Hepatocyte (in vitro differentiated cells): ENCODE measurements around the gene OXSR1. TPM values are rescaled to one million over a fixed set of nuclear protein-coding genes. Genes with fewer than 3 reads are reported as not detected.

ENCODE experiments used
- DNase-seq: peaks from one replicate; pipeline ENCODE4 v3.0.0-alpha.2; 2016; ENCODE audit warnings: low spot score
- H2AFZ ChIP-seq: fragments of 200-600 bp; sonication (generic); 2 replicates; pipeline ENCODE4 v1.6.0; 2016; ENCODE audit warnings: antibody characterized with exemption, mild to moderate bottlenecking
- H3K27ac ChIP-seq: fragments of 200-600 bp; sonication (generic); 2 replicates; pipeline ENCODE4 v1.5.1; 2016; ENCODE audit warnings: mild to moderate bottlenecking
- H3K27me3 ChIP-seq: fragments of 200-600 bp; sonication (generic); 2 replicates; pipeline ENCODE4 v1.6.1; 2016
- H3K36me3 ChIP-seq: fragments of 200-600 bp; sonication (generic); replicated peaks from 2 replicates; pipeline ENCODE4 v1.5.1; 2016; ENCODE audit warnings: low read depth; ENCODE audit not compliant: insufficient read depth
- H3K4me1 ChIP-seq: fragments of 200-600 bp; sonication (generic); 2 replicates; pipeline ENCODE4 v1.5.1; 2016; ENCODE audit warnings: mild to moderate bottlenecking, moderate library complexity; ENCODE audit not compliant: insufficient read depth
- H3K4me2 ChIP-seq: fragments of 200-600 bp; sonication (generic); 2 replicates; pipeline ENCODE4 v1.6.0; 2016
- H3K4me3 ChIP-seq: fragments of 200-600 bp; sonication (generic); 2 replicates; pipeline ENCODE4 v1.5.1; 2016; ENCODE audit warnings: mild to moderate bottlenecking
- H3K79me2 ChIP-seq: fragments of 200-600 bp; sonication (generic); 2 replicates; pipeline ENCODE4 v1.6.0; 2017; ENCODE audit warnings: mild to moderate bottlenecking
- H3K9me2 ChIP-seq: fragments of 200-600 bp; sonication (generic); replicated peaks from 2 replicates; pipeline ENCODE4 v1.6.0; 2017; ENCODE audit warnings: mild to moderate bottlenecking; ENCODE audit not compliant: insufficient read depth
- H3K9me3 ChIP-seq: fragments of 200-600 bp; sonication (generic); 2 replicates; pipeline ENCODE4 v1.5.1; 2016; ENCODE audit warnings: low read depth, mild to moderate bottlenecking
- H4K20me1 ChIP-seq: fragments of 200-600 bp; sonication (generic); 2 replicates; pipeline ENCODE4 v1.6.0; 2016; ENCODE audit warnings: mild to moderate bottlenecking; ENCODE audit not compliant: insufficient read depth, poor library complexity, severe bottlenecking
- CTCF ChIP-seq: fragments of 200-600 bp; sonication (generic); IDR thresholded peaks from 2 replicates; pipeline ENCODE4 v1.5.1; 2016; ENCODE audit warnings: antibody characterized with exemption, mild to moderate bottlenecking; ENCODE audit not compliant: poor library complexity
- EZH2 ChIP-seq: fragments of 200-600 bp; sonication (generic); IDR thresholded peaks from 2 replicates; pipeline ENCODE4 v1.6.1; 2016; ENCODE audit warnings: antibody characterized with exemption, mild to moderate bottlenecking, borderline replicate concordance
- EZH2phosphoT487 ChIP-seq: fragments of 200-600 bp; sonication (generic); IDR thresholded peaks from one replicate; pipeline ENCODE4 v1.6.1; 2018; ENCODE audit warnings: antibody characterized with exemption, mild to moderate bottlenecking, low read depth, moderate library complexity; ENCODE audit not compliant: unreplicated experiment, severe bottlenecking
- WGBS: methylation state at CpG from one replicate; pipeline ENCODE4 v1.1.6; 2016; ENCODE audit warnings: low lambda C conversion rate; ENCODE audit errors: missing lambda C conversion rate; 5-methylcytosine and 5-hydroxymethylcytosine counted together
- polyA plus RNA-seq: library from polyadenylated mRNA; unstranded; fragments of >200 nt; fragmentation: Nextera tagmentation; extraction: Ambion mirVana; gene quantifications from 2 replicates; pipeline ENCODE4 v1.2.1, GENCODE V29; 2016
- total RNA-seq: library from RNA; depleted of rRNA; stranded (reverse); fragments of >200 nt; gene quantifications from 2 replicates; pipeline ENCODE4 v1.2.3, GENCODE V29; 2014

The OXSR1 gene
- total and polyA plus RNA-seq, 2 experiments from 2014 or later: 15.7 to 30.7 TPM

DNA sequence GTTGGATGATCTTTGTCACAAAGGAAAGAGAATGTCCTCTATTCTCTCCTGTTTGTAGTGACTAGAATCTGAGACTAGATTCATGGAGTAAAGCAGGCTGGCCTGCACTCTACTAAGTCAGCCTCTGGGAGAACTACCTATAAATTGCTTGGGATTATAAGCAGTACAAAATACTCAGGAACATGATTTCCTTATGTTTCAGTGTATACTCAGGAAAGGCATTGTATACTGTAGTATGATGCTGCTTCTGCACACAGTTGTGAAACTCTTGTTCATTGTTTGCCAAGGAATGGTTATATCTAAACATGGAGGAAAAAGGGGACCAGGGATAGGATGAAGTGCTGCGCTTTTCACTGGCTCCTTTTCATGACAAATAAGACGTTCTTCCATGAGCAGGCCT lies 49.2 kb downstream of the OXSR1 start:
- 95% methylated on average over 2 of the region's 2 CpGs for WGBS
- no peaks in the 10 kb centered on the region for H3K9me3 ChIP-seq
- H3K79me2 ChIP-seq: peaks cover 31% of the 10 kb centered on the region
- no peaks in the 10 kb centered on the region for H3K9me2 ChIP-seq
- H3K4me2 ChIP-seq: no peak overlapping the region
- no peaks in the 10 kb centered on the region for H3K4me1 ChIP-seq
- DNase-seq: no peak
- no peaks in the 10 kb centered on the region for H3K27me3 ChIP-seq
- H2AFZ ChIP-seq: no peak overlapping the region
- H4K20me1 ChIP-seq: no peaks in the 10 kb centered on the region
- H3K27ac ChIP-seq: no peak overlapping the region
- TF ChIP-seq EZH2phosphoT487 (no peak), CTCF (no peak), EZH2 (no peak)
- H3K4me3 ChIP-seq: no peak overlapping the region
- H3K36me3 ChIP-seq: no peaks in the 10 kb centered on the region

- H3K27ac ChIP-seq: no peak overlapping the region
- no peaks in the 10 kb centered on the region for H3K36me3 ChIP-seq
- no peaks in the 10 kb centered on the region for H3K4me1 ChIP-seq
- no peak overlapping the region for H2AFZ ChIP-seq
- H3K79me2 ChIP-seq: peaks cover 20% of the 10 kb centered on the region
- no peak overlapping the region for H3K4me3 ChIP-seq
- H3K9me2 ChIP-seq: no peaks in the 10 kb centered on the region
- H3K4me2 ChIP-seq: no peak overlapping the region
- no peak for DNase-seq
- H3K9me3 ChIP-seq: no peaks in the 10 kb centered on the region
- TF ChIP-seq CTCF (no peak), EZH2phosphoT487 (no peak), EZH2 (no peak)
- 100% methylated on average over 3 of the region's 3 CpGs for WGBS
- H4K20me1 ChIP-seq: no peaks in the 10 kb centered on the region
- no peaks in the 10 kb centered on the region for H3K27me3 ChIP-seq
Observed at GRCh38 chr3:38219609-38220197, 54.4 kb downstream of the OXSR1 start.

GRCh38 chr3:38221005-38221404 lies 55.7 kb downstream of the OXSR1 start:
- Histone ChIP-seq H2AFZ (no peak overlapping the region), H3K4me3 (no peak overlapping the region), H3K4me1 (no peaks in the 10 kb centered on the region), H3K4me2 (no peak overlapping the region), H3K27me3 (no peaks in the 10 kb centered on the region), H3K79me2 (peaks cover 12% of the 10 kb centered on the region), H3K36me3 (no peaks in the 10 kb centered on the region), H3K9me2 (no peaks in the 10 kb centered on the region), H3K9me3 (no peaks in the 10 kb centered on the region), H3K27ac (no peak overlapping the region), H4K20me1 (no peaks in the 10 kb centered on the region)
- WGBS: 97% methylated on average over 1 of the region's 1 CpG
- no peak for DNase-seq
- no peak for TF ChIP-seq EZH2

GRCh38 chr3:38222032-38222634 lies 56.8 kb downstream of the OXSR1 start:
- DNase-seq: no peak
- no peaks in the 10 kb centered on the region for H3K9me3 ChIP-seq
- no peaks in the 10 kb centered on the region for H3K4me1 ChIP-seq
- H4K20me1 ChIP-seq: no peaks in the 10 kb centered on the region
- no peaks in the 10 kb centered on the region for H3K9me2 ChIP-seq
- H3K4me2 ChIP-seq: no peak overlapping the region
- TF ChIP-seq EZH2phosphoT487 (no peak), CTCF (no peak), EZH2 (no peak)
- H3K27me3 ChIP-seq: no peaks in the 10 kb centered on the region
- no peak overlapping the region for H3K27ac ChIP-seq
- no peak overlapping the region for H2AFZ ChIP-seq
- no peak overlapping the region for H3K4me3 ChIP-seq
- H3K79me2 ChIP-seq: peaks cover 9% of the 10 kb centered on the region
- 73% methylated on average over 7 of the region's 7 CpGs for WGBS
- H3K36me3 ChIP-seq: no peaks in the 10 kb centered on the region
